Measurements from ENCODE around the gene HDAC1. TPM values are rescaled to one million over a fixed set of nuclear protein-coding genes. Genes with fewer than 3 reads are reported as not detected.

HDAC1 gene
- total and polyA plus RNA-seq, 4 donors = 32.1 to 58.1 (median 45.2) TPM

GRCh38 chr1:32286763-32287162, 5.1 kb upstream of the HDAC1 start:
- no peak overlapping the region for H3K9ac ChIP-seq (ENCODE audit: low read depth in 1 of 2, low read length in 2 of 2)
- no peaks in the 10 kb centered on the region for H3K36me3 ChIP-seq (ENCODE audit: control insufficient read depth in 4 of 4, insufficient read depth in 3 of 4, low read depth in 1 of 4, low read length in 3 of 4)
- H3K4me1 ChIP-seq (ENCODE audit: control insufficient read depth in 4 of 4, insufficient read depth in 4 of 4, low read length in 3 of 4) = peaks cover 0 to 10% (median 8%) of the 10 kb centered on the region in 4 donors
- H3K9me3 ChIP-seq (ENCODE audit: control insufficient read depth in 4 of 4, low read length in 3 of 4) = no peaks in the 10 kb centered on the region
- TF ChIP-seq, protein P1, sequence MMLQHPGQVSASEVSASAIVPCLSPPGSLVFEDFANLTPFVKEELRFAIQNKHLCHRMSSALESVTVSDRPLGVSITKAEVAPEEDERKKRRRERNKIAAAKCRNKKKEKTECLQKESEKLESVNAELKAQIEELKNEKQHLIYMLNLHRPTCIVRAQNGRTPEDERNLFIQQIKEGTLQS (IDR thresholded peaks at IDR 0.05) = no peak
- H3K4me3 ChIP-seq (ENCODE audit: low read depth in 1 of 3, low read length in 3 of 3) = no peak overlapping the region
- H3K27me3 ChIP-seq (ENCODE audit: control insufficient read depth in 4 of 4, insufficient read depth in 4 of 4, low read length in 3 of 4) = no peaks in the 10 kb centered on the region
- WGBS = 98% methylated on average over 4 of the region's 4 CpGs
- H3K27ac ChIP-seq (ENCODE audit: low read depth in 1 of 2, low read length in 2 of 2) = no peak overlapping the region
- no peak for DNase-seq (ENCODE audit: low spot score)

DNA sequence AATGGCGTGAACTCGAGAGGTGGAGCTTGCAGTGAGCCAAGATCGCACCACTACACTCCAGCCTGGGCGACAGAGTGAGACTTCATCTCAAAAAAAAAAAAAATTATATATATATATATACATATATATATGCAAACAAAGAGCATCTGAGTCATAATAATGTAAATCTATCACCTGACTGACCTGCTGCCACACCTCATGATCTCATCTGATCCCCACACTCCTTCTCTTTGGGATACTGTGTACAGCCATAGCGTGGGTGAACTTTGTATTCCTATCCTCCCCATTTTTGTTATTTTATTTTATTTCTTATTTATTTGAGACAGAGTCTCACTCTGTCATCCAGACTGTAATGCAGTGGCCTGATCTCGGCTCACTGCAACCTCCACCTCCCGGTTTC, 2.6 kb upstream of the HDAC1 start:
- WGBS = 98% methylated on average over 7 of the region's 7 CpGs
- no peak for TF ChIP-seq FOXA1 (IDR thresholded peaks at IDR 0.05)
- no peak for TF ChIP-seq REST (IDR thresholded peaks at IDR 0.05)
- TF ChIP-seq, protein P2, sequence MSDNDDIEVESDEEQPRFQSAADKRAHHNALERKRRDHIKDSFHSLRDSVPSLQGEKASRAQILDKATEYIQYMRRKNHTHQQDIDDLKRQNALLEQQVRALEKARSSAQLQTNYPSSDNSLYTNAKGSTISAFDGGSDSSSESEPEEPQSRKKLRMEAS (IDR thresholded peaks at IDR 0.05) = no peak
- no peak for TF ChIP-seq RAD21 (IDR thresholded peaks at IDR 0.05)
- TF ChIP-seq HNF4G (IDR thresholded peaks at IDR 0.05) = no peak
- TF ChIP-seq, protein P3, sequence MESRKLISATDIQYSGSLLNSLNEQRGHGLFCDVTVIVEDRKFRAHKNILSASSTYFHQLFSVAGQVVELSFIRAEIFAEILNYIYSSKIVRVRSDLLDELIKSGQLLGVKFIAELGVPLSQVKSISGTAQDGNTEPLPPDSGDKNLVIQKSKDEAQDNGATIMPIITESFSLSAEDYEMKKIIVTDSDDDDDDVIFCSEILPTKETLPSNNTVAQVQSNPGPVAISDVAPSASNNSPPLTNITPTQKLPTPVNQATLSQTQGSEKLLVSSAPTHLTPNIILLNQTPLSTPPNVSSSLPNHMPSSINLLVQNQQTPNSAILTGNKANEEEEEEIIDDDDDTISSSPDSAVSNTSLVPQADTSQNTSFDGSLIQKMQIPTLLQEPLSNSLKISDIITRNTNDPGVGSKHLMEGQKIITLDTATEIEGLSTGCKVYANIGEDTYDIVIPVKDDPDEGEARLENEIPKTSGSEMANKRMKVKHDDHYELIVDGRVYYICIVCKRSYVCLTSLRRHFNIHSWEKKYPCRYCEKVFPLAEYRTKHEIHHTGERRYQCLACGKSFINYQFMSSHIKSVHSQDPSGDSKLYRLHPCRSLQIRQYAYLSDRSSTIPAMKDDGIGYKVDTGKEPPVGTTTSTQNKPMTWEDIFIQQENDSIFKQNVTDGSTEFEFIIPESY (IDR thresholded peaks at IDR 0.05) = no peak
- no peak for TF ChIP-seq RXRA (IDR thresholded peaks at IDR 0.05)
- no peak for TF ChIP-seq HNF4A (conservative IDR thresholded peaks at IDR 0.05)
- TF ChIP-seq GABPA (IDR thresholded peaks at IDR 0.05 in 1 of 2, conservative IDR thresholded peaks at IDR 0.05 in 1 of 2) = no peak
- TF ChIP-seq NR2F2 (IDR thresholded peaks at IDR 0.05) = no peak
- Histone ChIP-seq H3K4me1 (ENCODE audit: control insufficient read depth in 4 of 4, insufficient read depth in 4 of 4, low read length in 3 of 4) (peaks cover 3 to 14% (median 12%) of the 10 kb centered on the region in 4 donors), H3K9ac (ENCODE audit: low read depth in 1 of 2, low read length in 2 of 2) (no peak overlapping the region), H3K27me3 (ENCODE audit: control insufficient read depth in 4 of 4, insufficient read depth in 4 of 4, low read length in 3 of 4) (no peaks in the 10 kb centered on the region), H3K9me3 (ENCODE audit: control insufficient read depth in 4 of 4, low read length in 3 of 4) (no peaks in the 10 kb centered on the region), H3K36me3 (ENCODE audit: control insufficient read depth in 4 of 4, insufficient read depth in 3 of 4, low read depth in 1 of 4, low read length in 3 of 4) (no peaks in the 10 kb centered on the region), H3K4me3 (ENCODE audit: low read depth in 1 of 3, low read length in 3 of 3) (no peak overlapping the region), H3K27ac (ENCODE audit: low read depth in 1 of 2, low read length in 2 of 2) (no peak overlapping the region)
- no peak for DNase-seq (ENCODE audit: low spot score)

DNA sequence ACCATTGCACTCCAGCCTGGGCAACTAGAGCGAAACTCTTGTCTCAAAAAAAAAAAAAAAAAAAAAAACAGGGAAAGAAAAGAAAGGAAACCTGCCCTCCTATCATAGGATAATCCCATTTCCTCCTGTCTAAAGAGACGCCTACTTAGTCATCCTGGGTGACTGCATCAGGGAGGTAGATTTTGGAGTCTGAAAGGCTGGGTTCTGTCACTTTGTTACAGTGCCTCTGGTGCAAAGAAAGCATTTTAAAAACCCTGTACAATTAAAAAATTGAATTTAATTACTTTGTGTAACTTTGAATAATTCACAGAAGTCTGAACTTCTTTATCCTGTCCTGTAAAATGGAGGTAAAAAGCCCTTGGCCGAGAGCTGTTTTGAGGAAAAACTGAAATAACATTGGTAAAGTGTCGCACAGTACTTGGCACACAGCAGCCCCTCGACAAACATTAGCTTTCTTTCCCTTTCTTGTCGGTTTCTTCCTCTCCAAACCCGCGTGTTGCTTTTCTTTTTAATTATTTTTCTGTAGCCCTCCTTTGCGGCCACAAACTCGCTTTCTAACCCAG, 657 bp upstream of the HDAC1 start:
- WGBS = 56% methylated on average over 10 of the region's 10 CpGs
- H3K36me3 ChIP-seq (ENCODE audit: control insufficient read depth in 4 of 4, insufficient read depth in 3 of 4, low read depth in 1 of 4, low read length in 3 of 4) = no peaks in the 10 kb centered on the region
- no peaks in the 10 kb centered on the region for H3K9me3 ChIP-seq (ENCODE audit: control insufficient read depth in 4 of 4, low read length in 3 of 4)
- no peaks in the 10 kb centered on the region for H3K27me3 ChIP-seq (ENCODE audit: control insufficient read depth in 4 of 4, insufficient read depth in 4 of 4, low read length in 3 of 4)
- H3K4me1 ChIP-seq (ENCODE audit: control insufficient read depth in 4 of 4, insufficient read depth in 4 of 4, low read length in 3 of 4) = peaks cover 3 to 14% (median 12%) of the 10 kb centered on the region in 4 donors
- H3K4me3 ChIP-seq (ENCODE audit: low read depth in 1 of 3, low read length in 3 of 3) = peak overlapping the region; percentile 46 to 98 (median 83)
- no peak for DNase-seq (ENCODE audit: low spot score)
- H3K27ac ChIP-seq (ENCODE audit: low read depth in 1 of 2, low read length in 2 of 2) = peak overlapping the region; percentile 45 to 92
- peak overlapping the region; percentile 22 to 70 for H3K9ac ChIP-seq (ENCODE audit: low read depth in 1 of 2, low read length in 2 of 2)
- TF ChIP-seq JUND (IDR thresholded peaks at IDR 0.05) (no peak), RAD21 (IDR thresholded peaks at IDR 0.05) (no peak), REST (IDR thresholded peaks at IDR 0.05) (no peak), FOXA1 (IDR thresholded peaks at IDR 0.05) (no peak), HNF4G (IDR thresholded peaks at IDR 0.05) (no peak), RXRA (IDR thresholded peaks at IDR 0.05) (no peak)
- TF ChIP-seq, protein P4, sequence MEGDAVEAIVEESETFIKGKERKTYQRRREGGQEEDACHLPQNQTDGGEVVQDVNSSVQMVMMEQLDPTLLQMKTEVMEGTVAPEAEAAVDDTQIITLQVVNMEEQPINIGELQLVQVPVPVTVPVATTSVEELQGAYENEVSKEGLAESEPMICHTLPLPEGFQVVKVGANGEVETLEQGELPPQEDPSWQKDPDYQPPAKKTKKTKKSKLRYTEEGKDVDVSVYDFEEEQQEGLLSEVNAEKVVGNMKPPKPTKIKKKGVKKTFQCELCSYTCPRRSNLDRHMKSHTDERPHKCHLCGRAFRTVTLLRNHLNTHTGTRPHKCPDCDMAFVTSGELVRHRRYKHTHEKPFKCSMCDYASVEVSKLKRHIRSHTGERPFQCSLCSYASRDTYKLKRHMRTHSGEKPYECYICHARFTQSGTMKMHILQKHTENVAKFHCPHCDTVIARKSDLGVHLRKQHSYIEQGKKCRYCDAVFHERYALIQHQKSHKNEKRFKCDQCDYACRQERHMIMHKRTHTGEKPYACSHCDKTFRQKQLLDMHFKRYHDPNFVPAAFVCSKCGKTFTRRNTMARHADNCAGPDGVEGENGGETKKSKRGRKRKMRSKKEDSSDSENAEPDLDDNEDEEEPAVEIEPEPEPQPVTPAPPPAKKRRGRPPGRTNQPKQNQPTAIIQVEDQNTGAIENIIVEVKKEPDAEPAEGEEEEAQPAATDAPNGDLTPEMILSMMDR (IDR thresholded peaks at IDR 0.05; ENCODE audit: low read depth, low read length, missing input control) = no peak

Measured in liver (tissue), 9 donors.